Middle frontal gyrus (tissue), 1 donor: ENCODE measurements around the gene PLCG1.

Source experiments
- DNase-seq: peaks from one replicate; pipeline ENCODE4 v3.0.0-alpha.2; 2015; ENCODE audit warnings: low spot score; ENCODE audit errors: extremely low spot score

PLCG1 gene

DNA sequence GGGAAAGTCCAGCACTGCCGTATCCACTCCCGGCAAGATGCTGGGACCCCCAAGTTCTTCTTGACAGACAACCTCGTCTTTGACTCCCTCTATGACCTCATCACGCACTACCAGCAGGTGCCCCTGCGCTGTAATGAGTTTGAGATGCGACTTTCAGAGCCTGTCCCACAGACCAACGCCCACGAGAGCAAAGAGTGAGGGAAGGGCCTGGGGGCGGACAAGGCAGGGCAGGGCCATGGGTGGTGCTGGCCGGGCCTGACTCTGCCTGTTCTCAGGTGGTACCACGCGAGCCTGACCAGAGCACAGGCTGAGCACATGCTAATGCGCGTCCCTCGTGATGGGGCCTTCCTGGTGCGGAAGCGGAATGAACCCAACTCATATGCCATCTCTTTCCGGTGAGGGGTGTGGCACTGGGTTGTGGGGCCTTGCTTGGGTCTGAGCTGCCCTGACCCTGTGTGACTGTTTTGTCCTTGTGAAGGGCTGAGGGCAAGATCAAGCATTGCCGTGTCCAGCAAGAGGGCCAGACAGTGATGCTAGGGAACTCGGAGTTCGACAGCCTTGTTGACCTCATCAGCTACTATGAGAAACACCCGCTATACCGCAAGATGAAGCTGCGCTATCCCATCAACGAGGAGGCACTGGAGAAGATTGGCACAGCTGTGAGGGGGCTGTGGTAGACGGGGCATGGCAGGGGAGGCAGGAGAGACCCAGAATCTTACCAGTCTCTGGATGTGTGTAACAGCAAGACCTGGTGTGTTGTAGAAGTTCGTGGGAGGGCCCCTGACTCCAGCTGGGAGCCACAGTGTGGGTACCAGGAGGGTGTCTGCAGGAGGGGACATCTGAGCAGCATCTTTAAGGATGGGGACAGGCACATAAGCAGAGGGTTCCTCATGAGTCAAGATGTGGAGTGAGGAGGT is 29.1 kb downstream of the PLCG1 start:
- no peak for DNase-seq

DNA sequence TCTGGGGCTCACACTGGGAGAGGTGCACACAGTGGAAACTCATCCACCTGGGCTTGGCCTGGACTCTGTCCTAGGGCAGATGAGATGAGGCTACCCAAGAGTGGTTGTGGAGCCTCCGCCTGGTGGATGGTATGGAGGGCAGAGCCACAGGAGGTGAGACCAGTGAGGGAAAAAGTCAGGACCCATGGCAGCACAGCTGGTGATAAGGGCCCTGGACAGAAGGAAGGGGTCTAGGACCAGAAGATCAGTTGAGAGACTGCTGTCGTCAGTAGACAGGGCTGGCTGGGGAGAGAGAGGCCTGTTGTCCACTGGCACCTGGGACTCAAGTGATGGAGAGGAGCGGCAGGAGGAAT is 29.8 kb downstream of the PLCG1 start:
- no peak for DNase-seq

DNA sequence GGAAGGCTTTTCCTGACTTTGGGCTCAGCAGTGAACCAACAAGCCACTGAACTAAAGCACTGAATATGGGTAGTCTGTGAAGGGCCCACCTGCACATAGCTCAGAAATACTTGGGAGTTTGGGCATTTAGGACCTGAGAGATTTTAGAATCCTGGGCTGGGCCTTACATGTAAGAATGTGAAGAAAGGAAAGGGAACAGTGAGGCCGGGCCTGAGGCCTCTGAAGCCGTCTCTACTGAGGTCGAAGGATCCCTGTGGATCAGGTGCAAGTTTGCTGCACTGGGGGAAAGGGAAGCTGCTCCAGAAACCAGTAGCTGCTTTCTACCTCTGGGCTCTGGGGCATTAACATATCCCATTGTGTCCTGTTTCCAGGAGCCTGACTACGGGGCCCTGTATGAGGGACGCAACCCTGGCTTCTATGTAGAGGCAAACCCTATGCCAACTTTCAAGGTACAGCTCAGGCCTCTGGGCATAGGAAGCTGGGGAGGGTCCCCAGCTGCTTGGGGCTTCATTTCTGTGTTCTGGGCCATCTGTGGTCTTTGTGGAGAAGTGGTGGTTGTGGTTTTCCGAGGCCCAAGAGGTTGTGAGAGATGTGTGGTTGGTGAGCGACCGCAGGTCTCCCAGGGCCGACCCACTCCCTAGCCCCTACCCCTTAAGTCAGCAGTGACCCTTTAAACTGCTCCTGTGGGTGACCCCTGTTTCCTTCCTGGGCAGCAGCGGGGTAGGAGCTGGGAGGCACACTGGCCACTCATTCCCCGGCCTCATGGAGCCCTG is 30.3 kb downstream of the PLCG1 start:
- DNase-seq: no peak

DNA sequence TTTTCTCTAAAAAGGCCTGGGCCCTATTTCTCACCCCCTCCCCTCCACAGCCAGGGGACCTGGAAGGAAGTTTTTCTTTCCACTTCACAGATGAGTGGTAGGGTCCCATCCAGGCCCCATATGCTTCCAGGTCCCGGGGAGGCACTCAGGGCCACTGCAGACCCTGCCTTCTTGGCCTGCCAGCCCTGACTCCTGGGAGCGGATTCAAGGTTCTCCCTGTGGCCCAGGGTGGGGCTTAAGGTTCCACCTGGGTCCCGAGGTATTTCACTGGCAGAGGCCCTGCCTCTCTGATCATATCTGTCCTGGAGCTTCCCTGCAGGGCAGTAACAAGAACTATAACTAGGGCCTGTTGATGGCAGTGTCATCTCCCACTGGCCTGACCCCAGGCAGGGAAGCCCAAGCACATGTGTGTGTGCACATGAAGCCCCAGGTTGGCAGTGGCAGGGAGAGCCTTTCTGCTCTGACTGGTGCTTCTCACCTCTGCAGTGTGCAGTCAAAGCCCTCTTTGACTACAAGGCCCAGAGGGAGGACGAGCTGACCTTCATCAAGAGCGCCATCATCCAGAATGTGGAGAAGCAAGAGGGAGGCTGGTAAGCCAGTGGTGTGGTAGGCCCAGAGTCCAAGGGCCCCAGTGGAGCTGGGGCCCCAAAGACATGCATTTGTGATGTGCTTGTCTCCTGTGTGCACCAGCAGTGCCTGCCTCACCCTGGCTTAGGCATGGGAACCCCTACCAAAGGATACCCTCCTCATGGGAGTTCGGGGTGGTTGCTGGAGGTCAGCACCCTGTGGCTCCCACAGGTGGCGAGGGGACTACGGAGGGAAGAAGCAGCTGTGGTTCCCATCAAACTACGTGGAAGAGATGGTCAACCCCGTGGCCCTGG is 31.2 kb downstream of the PLCG1 start:
- no peak for DNase-seq

DNA sequence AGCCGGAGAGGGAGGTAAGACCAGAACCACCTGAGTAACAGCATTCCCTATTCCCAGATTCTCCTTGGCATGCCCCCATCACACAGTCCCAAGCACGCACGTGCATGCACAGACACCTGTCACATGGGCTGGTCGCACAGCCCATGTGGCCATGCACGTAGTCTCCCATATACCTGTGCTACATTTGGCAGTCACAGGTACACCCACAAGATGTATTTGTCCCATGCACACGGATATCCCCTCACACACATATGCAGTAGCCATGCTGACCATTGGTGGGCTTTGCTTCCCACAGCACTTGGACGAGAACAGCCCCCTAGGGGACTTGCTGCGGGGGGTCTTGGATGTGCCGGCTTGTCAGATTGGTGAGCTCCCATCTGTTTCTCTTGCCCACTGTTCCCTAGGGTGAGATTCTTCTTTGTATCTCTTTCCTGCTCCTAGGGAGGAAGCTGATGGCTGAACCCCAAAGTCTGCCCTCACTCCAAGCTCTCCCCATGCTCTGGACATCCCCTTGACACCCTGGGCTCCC is 31.9 kb downstream of the PLCG1 start:
- no peak for DNase-seq

DNA sequence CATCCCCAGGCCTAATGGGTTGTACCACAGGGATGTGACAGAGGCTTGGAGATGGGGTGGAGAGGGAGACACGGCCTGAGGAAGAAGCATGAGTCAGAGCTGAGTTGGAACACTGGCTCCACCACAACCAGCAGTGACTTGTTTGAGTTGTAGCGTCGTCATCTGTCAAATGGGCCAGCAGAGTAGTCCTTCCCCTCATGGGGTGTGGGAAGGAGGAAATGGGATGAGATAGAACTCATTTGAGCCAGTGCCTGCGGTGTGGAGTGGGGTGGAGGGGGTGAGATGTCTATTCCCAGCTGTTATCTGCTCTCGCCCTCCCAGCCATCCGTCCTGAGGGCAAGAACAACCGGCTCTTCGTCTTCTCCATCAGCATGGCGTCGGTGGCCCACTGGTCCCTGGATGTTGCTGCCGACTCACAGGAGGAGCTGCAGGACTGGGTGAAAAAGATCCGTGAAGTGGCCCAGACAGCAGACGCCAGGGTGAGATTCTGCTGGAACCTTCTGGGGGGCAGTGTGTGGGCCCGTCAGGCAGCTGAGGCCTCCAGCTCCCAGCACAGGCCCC is 32.5 kb downstream of the PLCG1 start:
- DNase-seq: no peak

DNA sequence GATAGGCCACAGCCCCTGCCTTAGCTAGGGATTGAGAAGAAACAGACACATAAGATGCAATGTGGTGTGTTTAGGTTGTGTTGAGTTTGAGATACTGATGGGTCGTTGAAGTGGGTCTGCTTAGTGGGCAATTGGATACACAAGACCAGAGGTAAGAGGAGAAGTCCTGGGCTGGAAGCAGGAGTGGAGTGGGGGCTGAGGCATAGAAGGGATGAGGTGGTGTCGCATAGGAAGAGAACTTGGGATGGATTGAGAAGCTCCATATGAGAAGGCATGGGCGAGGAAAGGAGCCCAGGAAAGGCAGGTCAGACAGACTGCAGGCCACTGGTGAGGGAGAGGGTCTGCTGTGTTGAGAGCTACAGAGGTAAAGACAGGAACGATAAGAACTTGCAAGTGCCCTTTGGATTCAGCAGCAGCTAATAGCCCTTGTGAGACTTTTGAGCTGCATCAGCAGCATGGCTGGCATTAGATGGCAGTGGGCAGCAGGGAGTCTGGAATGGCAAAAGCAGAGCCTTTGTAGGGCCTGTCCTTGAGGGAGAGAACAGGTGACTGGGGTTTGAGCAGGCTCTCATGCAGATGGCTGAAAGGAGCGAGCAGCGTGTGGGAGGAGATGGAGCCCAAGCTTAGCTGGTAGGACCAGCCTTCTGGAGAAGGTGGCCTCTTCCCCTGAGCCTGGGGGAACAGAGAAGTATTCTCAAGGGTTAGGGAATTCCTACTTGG is 33.2 kb downstream of the PLCG1 start:
- no peak for DNase-seq

DNA sequence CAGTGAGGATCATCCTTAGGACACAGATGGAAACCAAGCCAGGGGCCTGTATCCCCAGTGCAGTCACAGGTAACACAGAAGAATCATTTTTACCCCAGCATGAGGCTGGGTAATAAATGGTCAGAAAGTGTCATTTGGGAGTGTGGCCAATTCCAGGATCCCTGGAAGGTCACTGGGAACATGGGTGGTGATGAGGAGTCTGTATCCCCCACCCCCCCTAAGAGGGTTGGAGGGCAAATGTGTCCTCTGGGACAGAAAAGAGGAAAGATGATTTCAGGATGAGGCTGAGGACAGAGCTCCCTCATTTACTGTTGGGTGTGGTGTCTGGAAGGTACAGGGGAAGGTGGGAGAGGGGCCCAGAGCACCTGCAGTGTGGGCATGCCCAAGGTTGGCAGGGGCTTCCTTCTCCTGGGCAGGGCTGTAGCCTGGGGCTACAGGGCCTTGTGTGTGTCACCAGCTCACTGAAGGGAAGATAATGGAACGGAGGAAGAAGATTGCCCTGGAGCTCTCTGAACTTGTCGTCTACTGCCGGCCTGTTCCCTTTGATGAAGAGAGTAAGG is 34.5 kb downstream of the PLCG1 start:
- DNase-seq: no peak

DNA sequence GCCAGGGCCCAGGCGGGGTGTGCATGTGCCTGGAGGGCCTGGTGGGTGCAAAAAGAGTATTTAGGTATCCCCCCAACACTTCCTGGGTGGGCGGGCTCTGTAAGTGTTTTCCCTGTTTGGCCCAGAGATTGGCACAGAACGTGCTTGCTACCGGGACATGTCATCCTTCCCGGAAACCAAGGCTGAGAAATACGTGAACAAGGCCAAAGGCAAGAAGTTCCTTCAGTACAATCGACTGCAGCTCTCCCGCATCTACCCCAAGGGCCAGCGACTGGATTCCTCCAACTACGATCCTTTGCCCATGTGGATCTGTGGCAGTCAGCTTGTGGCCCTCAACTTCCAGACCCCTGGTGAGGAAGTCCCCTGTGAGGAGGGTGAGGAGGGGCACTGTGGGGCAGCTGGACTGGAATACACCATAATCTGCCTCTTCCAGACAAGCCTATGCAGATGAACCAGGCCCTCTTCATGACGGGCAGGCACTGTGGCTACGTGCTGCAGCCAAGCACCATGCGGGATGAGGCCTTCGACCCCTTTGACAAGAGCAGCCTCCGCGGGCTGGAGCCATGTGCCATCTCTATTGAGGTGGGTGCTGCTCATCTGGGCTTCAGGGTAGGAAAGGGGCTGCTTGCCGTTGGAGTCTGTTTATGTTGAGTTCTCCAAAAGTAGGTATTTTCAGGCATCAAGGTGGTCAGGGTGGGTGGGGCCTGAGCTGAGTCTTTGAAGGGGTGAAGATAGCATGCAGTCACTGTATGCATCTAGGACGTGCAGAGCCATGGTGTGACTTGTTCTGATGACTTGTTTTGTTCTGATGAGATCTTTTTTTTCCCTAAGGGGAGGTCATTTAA is 35.2 kb downstream of the PLCG1 start:
- no peak for DNase-seq

DNA sequence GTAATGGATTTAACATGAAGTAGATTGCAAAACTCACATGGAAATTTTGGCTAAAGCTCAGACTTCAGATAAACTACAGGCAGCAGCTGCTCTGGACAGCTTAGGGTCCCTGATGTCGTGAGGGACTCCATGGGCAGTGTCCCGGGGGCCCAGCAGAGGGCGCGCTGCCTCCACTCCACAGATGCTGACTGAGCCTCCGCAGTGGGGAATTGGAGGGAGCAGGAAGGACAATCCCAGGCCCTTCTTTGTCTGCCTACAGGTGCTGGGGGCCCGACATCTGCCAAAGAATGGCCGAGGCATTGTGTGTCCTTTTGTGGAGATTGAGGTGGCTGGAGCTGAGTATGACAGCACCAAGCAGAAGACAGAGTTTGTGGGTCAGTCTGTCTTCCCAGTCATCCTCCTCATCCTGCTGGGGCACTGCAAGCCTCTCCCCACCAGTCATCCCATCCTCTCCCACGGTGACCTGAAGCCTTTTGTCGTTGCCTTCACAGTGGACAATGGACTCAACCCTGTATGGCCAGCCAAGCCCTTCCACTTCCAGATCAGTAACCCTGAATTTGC is 35.9 kb downstream of the PLCG1 start:
- peak; percentile 72 for DNase-seq

DNA sequence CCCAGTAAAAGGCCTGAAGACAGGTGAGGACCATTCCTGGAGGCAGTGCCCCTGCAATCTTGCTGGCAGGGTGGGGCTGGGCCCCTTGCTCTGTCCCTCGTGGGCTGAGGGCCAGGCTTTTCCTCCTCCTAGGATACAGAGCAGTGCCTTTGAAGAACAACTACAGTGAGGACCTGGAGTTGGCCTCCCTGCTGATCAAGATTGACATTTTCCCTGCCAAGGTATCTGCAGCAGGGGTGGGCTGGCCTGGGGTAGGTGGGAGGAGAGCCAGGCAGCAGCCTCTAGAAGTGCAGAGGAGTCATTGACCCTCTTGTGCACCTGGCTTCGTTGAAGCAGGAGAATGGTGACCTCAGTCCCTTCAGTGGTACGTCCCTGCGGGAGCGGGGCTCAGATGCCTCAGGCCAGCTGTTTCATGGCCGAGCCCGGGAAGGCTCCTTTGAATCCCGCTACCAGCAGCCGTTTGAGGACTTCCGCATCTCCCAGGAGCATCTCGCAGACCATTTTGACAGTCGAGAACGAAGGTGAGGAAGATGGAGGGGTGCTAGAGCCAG is 36.5 kb downstream of the PLCG1 start:
- DNase-seq: no peak

DNA sequence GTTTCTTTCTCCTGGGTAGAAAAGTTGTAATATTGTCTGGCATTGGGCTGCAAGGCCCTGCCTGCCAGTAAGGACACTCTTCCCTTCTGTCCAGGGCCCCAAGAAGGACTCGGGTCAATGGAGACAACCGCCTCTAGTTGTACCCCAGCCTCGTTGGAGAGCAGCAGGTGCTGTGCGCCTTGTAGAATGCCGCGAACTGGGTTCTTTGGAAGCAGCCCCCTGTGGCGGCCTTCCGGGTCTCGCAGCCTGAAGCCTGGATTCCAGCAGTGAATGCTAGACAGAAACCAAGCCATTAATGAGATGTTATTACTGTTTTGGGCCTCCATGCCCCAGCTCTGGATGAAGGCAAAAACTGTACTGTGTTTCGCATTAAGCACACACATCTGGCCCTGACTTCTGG is 37.0 kb downstream of the PLCG1 start:
- DNase-seq: no peak

DNA sequence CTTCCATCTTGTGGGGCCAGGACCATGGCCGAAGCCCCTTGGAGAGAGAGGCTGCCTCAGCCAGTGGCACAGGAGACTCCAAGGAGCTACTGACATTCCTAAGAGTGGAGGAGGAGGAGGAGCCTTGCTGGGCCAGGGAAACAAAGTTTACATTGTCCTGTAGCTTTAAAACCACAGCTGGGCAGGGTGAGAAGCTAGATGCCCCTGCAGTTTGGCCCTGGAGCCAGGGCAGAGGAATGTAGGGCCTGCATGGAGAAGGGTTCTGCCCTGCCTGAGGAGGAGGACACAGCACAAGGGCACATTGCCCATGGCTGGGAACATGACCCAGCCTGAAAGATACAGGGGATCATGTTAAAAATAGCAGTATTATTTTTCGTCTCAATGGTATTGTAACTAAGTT is 37.4 kb downstream of the PLCG1 start:
- no peak for DNase-seq

DNA sequence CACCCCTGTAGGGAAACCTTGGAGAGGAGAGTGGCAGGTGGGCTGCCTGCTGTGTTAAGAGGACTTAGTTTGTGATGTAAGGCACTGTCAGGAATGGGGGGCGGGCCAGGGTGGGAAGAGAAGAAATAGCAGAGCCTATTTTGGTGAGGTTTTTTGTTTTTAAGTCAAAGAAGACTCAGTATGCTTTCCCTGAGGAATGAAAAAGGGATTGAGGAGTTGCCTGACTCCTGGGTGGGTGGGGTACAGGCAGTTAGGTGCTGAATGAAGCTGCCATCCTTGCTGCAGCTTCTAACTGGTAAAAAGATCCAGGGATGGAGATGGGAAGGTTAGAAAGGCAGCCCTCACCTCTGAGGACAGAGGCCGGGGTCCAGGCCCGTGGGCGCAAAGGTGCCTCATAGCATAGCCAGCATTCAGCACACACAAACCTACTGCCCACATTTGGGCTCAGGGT is 37.9 kb downstream of the PLCG1 start:
- DNase-seq: no peak

DNA sequence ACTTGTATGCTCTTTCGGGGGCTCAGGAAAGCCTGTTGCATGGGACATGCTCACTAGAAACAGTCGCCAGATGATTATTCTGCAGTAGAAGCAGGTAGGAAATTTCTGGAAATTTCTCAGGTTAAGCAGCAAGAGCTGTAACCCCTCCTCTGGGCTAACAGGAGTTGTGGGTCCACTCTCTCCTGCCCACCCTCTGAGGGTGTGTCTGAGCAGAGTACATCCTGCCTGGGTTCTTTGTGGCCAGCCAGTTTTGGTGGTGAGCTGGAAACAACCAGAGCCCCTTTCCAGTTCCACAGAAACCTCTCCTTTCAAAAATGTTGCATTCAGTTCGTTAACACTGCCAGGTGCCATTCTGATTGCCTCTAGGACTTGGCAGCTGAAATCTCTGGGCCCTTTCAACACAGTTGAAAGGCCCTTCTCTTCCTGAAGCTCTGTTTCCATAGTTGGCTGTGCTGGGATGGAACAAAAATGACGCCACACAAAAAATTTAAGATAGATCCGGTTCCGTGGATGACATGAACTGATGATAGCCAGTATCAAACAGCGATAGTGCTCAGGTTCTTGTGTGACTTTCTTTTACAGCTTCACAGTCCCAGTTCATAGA is 38.5 kb downstream of the PLCG1 start:
- DNase-seq: no peak

DNA sequence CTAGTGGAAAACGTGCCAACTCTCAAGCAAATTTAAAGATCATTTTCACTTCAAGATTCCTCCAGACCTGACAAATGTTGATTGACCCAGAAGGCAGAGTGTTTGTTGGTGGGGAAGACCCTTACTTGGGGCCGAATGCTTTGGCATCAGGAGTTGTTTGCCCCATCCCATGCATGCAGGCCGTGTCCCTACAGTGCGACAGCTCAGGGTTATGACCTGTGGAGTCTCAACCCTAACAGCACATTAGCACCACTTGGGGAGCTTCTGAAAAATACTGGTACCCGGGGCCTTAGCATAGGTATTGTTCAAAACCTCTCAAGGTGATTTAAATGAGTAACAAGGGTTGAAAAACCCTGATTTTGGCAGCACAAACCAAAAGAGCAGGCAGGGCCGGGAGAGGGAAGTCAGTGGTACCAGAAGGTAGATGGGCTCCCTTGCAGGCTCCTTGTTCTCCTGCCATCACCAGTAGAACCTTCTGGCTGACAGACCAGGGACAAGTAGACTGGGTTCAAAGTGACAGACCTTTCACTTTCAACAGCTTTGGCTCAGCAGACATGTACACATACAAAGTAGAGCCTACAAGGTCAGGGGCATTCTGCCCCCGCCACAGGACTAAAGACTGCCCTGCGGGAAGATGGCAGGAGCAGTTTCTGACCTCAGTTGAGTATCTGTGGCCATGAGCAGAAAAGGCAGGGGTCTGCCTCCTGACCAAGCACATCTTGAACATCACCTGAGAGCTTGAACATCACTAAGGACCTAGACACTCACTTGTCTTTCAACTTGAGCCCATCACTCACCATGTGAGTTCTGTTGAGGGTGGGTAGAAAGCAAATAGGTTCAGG is 39.6 kb downstream of the PLCG1 start:
- no peak for DNase-seq

DNA sequence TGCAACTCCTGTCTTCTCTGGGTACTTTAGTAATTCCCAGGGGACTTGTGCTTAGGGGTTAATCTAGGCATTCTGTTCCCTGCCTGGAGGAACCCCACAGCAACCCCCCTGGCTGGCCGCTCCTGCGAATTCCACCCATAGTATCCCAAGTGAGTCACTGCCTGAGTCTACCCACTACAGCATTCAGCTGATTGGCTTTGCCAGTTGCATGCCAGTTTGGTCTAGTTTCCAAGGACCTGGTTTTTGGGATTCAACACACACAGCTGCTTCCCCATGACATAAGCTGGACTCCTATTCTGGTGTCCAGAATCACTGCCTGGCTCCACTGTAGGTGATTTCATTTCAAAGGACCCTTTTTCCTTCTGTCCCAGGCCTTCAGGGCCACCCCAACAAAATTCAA is 40.3 kb downstream of the PLCG1 start:
- DNase-seq: no peak
